Astrocyte of the spinal cord (primary cell): ENCODE measurements around the gene EYA3.

Source experiments
- DNase-seq: peaks from one replicate; pipeline ENCODE4 v3.0.0; 2011; ENCODE audit warnings: low read depth, low spot score
- H3K4me3 ChIP-seq: 2 replicates; pipeline ENCODE4 v1.5.1; 2011; ENCODE audit warnings: low read depth, mild to moderate bottlenecking, low read length, moderate library complexity
- in situ Hi-C: cut with HindIII; loops from 2 replicates; pipeline ENCODE4 v1.10.0; 2017; ENCODE audit warnings: low sequenced_read_pairs
- TF ChIP-seq, protein P1 (sequence below): IDR thresholded peaks from 2 replicates; pipeline ENCODE4 v1.5.1; 2012; ENCODE audit warnings: low read depth, mild to moderate bottlenecking, low read length, inconsistent platforms

EYA3 gene

DNA sequence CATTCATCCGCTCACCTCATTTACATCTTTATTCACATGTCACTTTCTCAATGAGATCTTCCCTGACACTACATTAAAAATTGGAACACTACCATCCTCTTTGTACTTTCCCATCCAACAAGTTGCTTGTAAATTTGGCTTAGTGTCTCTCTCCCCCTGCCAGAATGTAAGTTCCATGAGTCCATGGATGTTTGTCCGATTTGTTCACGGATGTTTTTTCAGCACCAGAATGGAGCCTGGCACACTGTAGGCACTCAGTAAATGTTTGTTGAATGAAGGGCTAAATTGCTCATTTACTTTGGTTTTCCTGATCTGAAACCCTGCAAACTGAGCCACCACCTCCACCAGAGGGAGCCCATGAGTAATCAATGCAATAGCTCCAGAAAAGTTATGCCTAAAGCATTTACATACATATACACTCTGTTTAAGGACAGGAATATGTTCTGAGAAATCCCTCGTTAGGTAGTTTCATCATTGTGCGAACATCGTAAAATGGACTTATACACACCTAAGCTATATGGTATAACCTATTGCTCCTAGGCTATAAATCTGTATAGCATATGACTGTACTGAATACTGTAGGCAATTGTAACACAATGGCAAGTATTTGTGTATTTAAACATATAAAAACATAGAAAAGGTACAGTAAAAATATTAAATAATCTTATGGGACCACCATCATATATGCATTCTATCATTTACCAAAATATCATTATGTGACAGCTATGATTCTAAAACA, 2.8 kb upstream of the EYA3 start:
- peak; percentile 74 for DNase-seq
- no peak overlapping the region for H3K4me3 ChIP-seq
- in situ Hi-C loops, result no loop called here
- TF ChIP-seq, protein P1, sequence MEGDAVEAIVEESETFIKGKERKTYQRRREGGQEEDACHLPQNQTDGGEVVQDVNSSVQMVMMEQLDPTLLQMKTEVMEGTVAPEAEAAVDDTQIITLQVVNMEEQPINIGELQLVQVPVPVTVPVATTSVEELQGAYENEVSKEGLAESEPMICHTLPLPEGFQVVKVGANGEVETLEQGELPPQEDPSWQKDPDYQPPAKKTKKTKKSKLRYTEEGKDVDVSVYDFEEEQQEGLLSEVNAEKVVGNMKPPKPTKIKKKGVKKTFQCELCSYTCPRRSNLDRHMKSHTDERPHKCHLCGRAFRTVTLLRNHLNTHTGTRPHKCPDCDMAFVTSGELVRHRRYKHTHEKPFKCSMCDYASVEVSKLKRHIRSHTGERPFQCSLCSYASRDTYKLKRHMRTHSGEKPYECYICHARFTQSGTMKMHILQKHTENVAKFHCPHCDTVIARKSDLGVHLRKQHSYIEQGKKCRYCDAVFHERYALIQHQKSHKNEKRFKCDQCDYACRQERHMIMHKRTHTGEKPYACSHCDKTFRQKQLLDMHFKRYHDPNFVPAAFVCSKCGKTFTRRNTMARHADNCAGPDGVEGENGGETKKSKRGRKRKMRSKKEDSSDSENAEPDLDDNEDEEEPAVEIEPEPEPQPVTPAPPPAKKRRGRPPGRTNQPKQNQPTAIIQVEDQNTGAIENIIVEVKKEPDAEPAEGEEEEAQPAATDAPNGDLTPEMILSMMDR, result peak; percentile 81

DNA sequence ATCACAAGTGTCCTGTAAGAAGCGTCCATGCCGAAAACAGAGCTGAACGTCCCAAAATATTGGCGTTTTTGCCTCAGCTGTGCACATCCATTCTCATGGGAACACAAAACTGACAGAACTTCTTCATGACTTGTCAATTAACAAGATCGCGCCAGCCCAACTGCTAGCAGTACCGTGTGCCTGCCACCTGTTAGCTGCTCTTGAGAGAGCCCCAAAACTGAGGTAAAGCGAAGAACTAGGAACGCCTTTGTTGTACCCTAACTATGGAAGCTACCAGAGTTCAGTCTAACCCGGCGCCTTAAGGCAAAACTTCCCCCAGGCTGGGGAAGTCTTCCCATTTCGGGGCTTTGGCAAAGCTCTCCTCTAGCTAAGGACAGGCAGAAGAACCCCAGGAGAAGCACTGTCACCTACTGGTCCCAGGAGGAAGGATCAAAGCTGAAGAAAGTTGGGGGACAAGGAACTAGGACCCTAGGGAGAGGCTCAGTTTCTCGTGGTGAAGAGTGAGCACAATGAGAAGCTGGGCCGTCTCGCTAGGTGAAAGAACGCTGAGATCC, 719 bp downstream of the EYA3 start:
- in situ Hi-C loops, result no loop called here
- H3K4me3 ChIP-seq, result peak overlapping the region; percentile 95
- TF ChIP-seq, protein P1, result peak; percentile 33
- no peak for DNase-seq

DNA sequence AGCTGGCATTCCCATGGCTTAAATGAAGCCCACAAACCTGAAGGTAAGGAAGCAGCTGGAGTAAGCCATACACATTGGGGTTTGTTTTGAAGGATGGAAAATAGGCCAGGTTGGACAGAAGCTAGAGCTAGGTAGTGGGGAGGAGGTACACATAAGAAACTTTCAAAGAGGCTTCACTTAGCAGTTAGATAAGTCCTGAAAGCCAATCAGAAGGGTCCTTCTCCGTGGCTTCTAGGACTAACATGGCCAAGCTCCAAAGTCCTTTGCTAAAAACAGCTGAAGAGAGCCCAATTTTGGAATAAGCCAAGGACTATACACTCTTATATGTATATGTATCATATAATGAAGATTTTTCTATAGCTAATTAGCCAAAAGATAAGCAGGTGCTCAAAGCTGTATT, 1.8 kb downstream of the EYA3 start:
- DNase-seq, result no peak
- TF ChIP-seq, protein P1, result no peak
- in situ Hi-C loops, result no loop called here
- H3K4me3 ChIP-seq, result no peak overlapping the region

GRCh38 chr1:28085129-28085528, 3.3 kb downstream of the EYA3 start:
- TF ChIP-seq, protein P1, result no peak
- in situ Hi-C loops, result no loop called here
- no peak overlapping the region for H3K4me3 ChIP-seq
- DNase-seq, result no peak

DNA sequence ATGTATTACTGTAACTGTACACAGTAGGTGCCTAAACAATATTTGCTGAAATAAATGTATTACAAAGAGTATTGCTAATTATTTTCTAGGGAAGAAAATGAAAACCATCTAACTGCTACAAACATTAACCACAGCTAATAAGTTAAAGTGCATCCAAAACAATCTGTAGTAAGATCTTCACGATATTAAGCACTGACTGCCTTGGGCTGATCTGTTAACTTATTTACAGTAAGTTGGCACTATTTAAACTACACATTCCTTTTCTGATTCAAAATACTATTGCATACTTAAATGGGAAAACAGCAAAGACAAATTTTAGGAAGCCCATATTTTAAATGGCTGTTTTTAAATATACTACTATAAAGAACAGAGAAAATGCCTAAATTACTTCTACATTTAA, 4.5 kb downstream of the EYA3 start:
- TF ChIP-seq, protein P1, result no peak
- in situ Hi-C loops, result no loop called here

DNA sequence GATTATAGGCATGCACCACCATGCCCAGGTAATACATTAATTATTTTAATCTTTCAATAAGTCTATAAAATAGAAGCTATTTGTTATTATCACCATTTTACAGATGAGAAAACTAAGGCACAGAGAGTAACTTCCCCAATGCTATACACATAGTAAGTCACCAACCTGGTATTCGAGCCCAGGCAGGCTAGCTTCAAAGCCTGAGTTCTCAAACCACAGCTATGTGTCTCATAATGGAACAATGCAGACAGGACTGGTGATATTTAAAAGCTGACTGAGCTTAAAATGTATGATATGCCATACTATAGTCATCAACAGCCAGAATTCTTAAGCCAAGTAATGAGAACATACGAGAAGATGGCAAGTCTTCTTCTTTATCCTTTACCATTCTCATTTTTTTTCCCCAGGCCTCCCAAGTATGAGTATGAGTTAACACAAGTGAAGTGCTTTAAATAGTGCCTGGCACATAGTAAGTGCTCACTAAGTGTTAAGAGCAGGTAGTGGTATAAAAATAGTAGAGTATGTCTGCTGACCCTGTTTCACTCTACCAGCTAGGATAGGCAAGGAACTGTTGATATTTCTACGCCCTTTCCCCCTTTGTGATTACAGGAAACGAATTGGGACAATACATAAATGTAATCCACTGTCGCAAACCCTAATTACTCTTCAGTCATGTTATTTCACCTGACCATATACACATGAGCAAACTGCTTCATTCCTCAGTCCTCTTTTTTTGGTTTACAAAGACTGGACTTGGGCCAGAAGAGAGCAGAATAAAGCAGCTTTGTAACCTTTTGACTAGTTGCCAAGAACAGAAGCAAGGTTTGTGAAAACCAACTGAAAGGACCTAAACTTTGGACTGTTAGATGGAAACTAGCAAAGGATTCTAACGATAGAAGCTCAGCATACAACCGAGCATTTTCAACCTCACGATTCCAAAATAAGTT, 9.5 kb downstream of the EYA3 start:
- no peak overlapping the region for H3K4me3 ChIP-seq
- TF ChIP-seq, protein P1, result no peak
- in situ Hi-C loops, result no loop called here
- DNase-seq, result peak; percentile 81

More for the DNA sequence above, 4.5 kb downstream of the EYA3 start:
- no peak for DNase-seq
- no peak overlapping the region for H3K4me3 ChIP-seq
